Measurements from ENCODE around the gene DAZAP1. TPM values are rescaled to one million over a fixed set of nuclear protein-coding genes. Genes with fewer than 3 reads are reported as not detected.
A peak's percentile ranks its signal among the peaks of the same experiment; 100 is the strongest.

Gene DAZAP1
- total RNA-seq, 2 donors from 2014 or later, result 32.6 to 47.5 TPM

DNA sequence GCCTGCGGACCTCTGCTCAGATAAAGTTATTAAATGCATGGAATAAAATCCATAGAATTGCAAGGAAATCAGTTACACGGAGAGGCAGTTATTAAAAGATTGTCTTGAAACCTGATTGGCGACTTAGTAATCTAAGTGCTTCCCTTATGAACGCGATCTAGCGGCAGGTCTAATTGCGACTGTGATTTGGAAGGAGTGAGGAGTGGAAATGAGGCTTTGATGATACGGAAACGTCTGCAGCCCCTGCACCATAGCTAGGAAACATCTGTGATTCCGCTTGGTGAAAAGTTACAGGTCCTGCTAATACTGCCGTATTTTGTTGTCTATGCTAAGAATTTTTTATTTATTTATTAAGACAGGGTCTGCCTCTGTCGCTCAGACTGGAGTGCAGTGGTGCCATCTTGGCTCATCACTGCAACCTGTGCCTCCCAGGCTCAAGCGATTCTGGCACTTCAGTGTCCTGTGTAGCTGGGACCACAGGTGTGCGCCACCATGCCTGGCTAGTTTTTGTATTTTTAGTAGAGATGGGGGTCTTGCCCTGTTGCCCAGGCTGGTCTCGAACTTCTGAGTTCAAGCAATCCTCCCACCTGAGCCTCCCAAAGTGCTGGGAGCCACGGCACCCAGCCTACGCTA is 22.8 kb upstream of the DAZAP1 start:
- Histone ChIP-seq H3K4me1 (peaks cover 0 to 62% of the 10 kb centered on the region in 2 donors), H3K36me3 (peaks cover 13% of the 10 kb centered on the region), H3K9me3 (no peaks in the 10 kb centered on the region), H3K27ac (peak overlapping the region; percentile 96 to 97), H3K4me3 (peak overlapping the region; percentile 90 to 100), H3K27me3 (no peaks in the 10 kb centered on the region)
- DNase-seq (ENCODE audit: low spot score), result no peak
- TF ChIP-seq, protein P1, sequence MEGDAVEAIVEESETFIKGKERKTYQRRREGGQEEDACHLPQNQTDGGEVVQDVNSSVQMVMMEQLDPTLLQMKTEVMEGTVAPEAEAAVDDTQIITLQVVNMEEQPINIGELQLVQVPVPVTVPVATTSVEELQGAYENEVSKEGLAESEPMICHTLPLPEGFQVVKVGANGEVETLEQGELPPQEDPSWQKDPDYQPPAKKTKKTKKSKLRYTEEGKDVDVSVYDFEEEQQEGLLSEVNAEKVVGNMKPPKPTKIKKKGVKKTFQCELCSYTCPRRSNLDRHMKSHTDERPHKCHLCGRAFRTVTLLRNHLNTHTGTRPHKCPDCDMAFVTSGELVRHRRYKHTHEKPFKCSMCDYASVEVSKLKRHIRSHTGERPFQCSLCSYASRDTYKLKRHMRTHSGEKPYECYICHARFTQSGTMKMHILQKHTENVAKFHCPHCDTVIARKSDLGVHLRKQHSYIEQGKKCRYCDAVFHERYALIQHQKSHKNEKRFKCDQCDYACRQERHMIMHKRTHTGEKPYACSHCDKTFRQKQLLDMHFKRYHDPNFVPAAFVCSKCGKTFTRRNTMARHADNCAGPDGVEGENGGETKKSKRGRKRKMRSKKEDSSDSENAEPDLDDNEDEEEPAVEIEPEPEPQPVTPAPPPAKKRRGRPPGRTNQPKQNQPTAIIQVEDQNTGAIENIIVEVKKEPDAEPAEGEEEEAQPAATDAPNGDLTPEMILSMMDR (IDR thresholded peaks at IDR 0.05), result no peak

DNA sequence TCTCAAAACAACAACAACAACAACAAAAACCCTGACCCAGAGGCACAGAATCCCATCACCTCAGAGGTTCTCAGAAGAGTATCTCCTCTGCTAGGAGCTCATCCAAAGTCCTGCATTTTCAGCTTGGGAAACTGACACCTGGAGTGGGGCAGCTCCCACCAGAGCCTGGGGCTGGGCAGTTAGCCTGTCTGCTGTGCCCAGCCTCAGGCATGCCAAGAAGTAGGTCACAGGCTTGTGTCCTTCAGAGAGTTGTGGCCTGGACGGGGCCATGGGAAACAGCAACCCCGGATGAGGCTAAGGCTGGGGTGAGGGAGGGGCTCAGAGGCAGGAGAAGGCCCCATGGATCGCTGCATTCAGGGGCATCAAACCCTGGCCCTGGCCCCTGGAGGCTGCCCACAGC is 21.6 kb upstream of the DAZAP1 start:
- TF ChIP-seq, protein P1 (IDR thresholded peaks at IDR 0.05), result no peak
- no peaks in the 10 kb centered on the region for H3K27me3 ChIP-seq
- no peak overlapping the region for H3K4me3 ChIP-seq
- H3K9me3 ChIP-seq, result no peaks in the 10 kb centered on the region
- H3K27ac ChIP-seq, result peak overlapping the region in 1 of 2 donors; percentile 32
- H3K4me1 ChIP-seq, result peaks cover 0 to 62% of the 10 kb centered on the region in 2 donors
- no peak for DNase-seq (ENCODE audit: low spot score)
- H3K36me3 ChIP-seq, result peaks cover 19% of the 10 kb centered on the region

DNA sequence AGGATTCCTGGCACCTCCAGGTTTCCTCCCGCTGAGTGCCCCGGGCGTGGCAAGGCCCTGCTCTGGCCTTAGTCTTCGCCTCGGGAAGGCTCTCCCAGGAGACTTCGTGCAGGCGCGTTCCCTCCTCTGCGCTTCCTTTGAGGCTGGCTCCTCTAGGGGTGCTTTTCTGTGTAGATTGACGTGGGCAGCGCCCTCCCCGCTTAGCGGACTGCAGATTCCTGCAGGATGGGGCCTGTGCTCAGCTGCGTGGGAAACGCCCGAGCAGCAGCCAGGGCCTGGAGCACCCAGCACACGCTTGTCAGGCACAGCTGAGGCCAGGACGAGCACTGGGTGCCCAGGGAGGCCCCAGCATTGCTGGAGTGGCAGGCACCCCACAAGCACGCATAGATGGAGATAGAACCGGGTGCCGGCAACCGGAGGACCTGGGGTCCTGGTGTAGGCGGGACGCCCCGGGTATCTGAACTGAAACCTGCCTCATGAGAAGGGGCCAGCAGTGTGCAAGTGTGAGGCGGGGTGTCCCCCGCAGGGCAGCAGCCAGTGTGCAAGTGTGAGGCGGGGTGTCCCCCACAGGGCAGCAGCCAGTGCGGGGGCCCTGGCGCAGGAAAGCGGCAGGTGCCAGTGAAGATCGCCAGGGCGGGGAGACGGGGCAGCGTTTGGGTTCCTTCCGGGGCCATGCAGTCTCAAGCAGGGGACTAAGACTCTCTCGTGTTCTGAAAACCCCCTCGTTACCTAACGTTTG is 20.3 kb upstream of the DAZAP1 start:
- no peaks in the 10 kb centered on the region for H3K27me3 ChIP-seq
- TF ChIP-seq, protein P1 (IDR thresholded peaks at IDR 0.05), result no peak
- DNase-seq (ENCODE audit: low spot score), result no peak
- H3K27ac ChIP-seq, result peak overlapping the region; percentile 45 to 66
- peaks cover 32% of the 10 kb centered on the region for H3K36me3 ChIP-seq
- no peak overlapping the region for H3K4me3 ChIP-seq
- H3K4me1 ChIP-seq, result peaks cover 0 to 50% of the 10 kb centered on the region in 2 donors
- H3K9me3 ChIP-seq, result no peaks in the 10 kb centered on the region

DNA sequence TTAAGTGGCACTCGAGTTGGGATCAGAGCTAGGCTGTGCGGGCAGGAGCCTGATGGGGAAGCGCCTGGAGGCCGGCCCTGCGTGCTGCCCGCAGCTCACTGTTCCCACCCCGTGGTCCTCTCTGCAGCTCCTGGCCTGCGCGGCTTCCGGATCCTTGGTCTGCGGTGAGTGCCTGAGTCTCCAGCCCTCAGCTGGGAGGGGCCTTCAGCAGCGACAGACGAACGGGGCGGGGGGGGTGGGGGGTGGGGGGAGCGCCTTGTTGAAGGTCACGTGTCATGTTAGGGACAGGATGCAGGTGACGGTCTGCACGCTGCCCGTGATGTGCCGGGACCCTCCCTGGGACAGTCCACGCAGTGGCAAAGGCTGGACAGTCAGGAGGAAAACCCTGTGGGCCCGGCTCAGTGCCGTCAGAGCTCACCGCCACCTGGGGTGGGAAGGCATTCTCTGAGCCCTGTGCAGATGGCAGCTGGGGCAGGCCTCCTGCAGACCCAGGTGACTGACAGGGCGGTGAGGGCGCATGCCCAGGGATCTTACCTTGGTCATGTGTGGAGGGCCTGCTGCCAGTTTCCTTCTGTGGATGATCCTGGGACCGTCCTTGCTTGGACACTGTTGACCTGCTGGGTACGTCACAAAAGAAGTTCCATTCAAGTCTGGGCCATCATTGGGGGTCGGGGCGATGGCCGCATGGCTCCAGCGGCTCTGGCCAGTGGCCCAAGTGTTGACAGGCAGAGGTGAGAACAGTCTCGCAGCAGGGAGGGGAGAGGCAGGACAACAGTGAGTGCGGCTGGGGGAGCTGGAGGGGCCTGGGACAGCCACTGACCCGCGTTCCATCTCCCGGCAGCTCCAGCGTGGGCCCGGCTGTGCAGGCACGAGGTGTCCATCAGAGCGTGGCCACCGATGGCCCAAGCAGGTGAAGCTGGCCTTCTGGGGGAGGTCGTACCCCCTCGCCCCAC is 19.4 kb upstream of the DAZAP1 start:
- TF ChIP-seq, protein P1 (IDR thresholded peaks at IDR 0.05), result no peak
- H3K27me3 ChIP-seq, result no peaks in the 10 kb centered on the region
- H3K9me3 ChIP-seq, result no peaks in the 10 kb centered on the region
- H3K4me1 ChIP-seq, result peaks cover 0 to 47% of the 10 kb centered on the region in 2 donors
- H3K4me3 ChIP-seq, result no peak overlapping the region
- H3K27ac ChIP-seq, result peak overlapping the region; percentile 45 to 66
- H3K36me3 ChIP-seq, result peaks cover 40% of the 10 kb centered on the region
- DNase-seq (ENCODE audit: low spot score), result no peak

DNA sequence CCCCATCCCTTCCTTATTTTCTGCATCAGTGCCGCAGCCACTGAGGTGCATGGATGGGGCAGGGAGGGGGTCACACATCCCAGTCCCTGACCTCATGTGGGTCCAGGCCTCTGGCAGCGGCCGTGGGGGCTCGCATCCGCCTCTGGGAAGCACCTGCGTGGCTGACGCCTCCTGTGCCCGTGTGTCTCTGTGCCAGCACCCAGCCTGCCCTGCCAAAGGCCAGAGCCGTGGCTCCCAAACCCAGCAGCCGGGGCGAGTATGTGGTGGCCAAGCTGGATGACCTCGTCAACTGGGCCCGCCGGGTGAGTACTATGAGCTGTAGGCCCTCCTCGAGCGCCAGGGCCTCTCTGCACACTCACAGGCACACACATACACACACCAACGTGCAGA is 18.8 kb upstream of the DAZAP1 start:
- peaks cover 47% of the 10 kb centered on the region for H3K36me3 ChIP-seq
- H3K4me3 ChIP-seq, result no peak overlapping the region
- TF ChIP-seq, protein P1 (IDR thresholded peaks at IDR 0.05), result no peak
- H3K27ac ChIP-seq, result peak overlapping the region; percentile 45 to 66
- no peak for DNase-seq (ENCODE audit: low spot score)
- peaks cover 0 to 47% of the 10 kb centered on the region in 2 donors for H3K4me1 ChIP-seq
- H3K9me3 ChIP-seq, result no peaks in the 10 kb centered on the region
- no peaks in the 10 kb centered on the region for H3K27me3 ChIP-seq
